ENCODE data around the gene RNPEP.

DNA sequence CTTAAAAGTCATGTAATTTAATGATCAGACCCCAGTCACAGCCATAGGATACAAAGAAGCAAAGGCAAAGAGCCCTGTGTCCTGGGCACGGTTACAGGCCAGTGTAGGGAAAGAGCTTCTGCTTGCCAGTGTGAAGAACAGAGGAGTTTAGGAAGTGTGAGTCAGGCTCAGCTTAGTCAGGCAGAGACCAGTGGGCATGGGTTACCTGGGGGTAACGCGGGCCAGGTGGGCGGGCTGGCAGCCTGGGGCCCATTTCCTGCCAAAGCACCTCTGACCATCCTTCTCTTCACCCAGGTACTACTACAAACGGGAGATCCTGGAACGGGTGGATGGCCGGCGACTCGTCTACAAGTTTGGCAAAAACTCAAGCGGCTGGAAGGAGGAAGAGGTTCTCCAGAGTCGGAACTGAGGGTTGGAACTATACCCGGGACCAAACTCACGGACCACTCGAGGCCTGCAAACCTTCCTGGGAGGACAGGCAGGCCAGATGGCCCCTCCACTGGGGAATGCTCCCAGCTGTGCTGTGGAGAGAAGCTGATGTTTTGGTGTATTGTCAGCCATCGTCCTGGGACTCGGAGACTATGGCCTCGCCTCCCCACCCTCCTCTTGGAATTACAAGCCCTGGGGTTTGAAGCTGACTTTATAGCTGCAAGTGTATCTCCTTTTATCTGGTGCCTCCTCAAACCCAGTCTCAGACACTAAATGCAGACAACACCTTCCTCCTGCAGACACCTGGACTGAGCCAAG is 32.6 kb downstream of the RNPEP start:
- TF ChIP-seq, protein P1, sequence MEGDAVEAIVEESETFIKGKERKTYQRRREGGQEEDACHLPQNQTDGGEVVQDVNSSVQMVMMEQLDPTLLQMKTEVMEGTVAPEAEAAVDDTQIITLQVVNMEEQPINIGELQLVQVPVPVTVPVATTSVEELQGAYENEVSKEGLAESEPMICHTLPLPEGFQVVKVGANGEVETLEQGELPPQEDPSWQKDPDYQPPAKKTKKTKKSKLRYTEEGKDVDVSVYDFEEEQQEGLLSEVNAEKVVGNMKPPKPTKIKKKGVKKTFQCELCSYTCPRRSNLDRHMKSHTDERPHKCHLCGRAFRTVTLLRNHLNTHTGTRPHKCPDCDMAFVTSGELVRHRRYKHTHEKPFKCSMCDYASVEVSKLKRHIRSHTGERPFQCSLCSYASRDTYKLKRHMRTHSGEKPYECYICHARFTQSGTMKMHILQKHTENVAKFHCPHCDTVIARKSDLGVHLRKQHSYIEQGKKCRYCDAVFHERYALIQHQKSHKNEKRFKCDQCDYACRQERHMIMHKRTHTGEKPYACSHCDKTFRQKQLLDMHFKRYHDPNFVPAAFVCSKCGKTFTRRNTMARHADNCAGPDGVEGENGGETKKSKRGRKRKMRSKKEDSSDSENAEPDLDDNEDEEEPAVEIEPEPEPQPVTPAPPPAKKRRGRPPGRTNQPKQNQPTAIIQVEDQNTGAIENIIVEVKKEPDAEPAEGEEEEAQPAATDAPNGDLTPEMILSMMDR (IDR thresholded peaks at IDR 0.05), result no peak
- TF ChIP-seq POLR2A (IDR thresholded peaks at IDR 0.05) (no peak), EP300 (IDR thresholded peaks at IDR 0.05) (no peak)

All from tibial nerve (tissue), 4 donors.